Thyroid gland (tissue), 4 donors: ENCODE results near the gene NAE1. TPM values are rescaled to one million over a fixed set of nuclear protein-coding genes. Genes with fewer than 3 reads are reported as not detected.

Experiments used
- DNase-seq, 2 donors: peaks; one replicate each; pipeline ENCODE4 v3.0.0-alpha.2; 2019
- H3K27ac ChIP-seq, 3 donors: fragments of 200-600 bp; sonication (generic); 1 replicate in 2 of 3; 2 replicates in 1 of 3; pipeline ENCODE4 v1.5.1; 2016 to 2019; ENCODE audit warnings: mild to moderate bottlenecking in 1 of 3, moderate library complexity in 1 of 3
- H3K27me3 ChIP-seq: fragments of 200-600 bp; sonication (generic); one replicate; pipeline ENCODE4 v1.5.1; 2019
- H3K36me3 ChIP-seq, 2 donors: fragments of 200-600 bp; sonication (generic); one replicate each; pipeline ENCODE4 v1.5.1; 2016 to 2019
- H3K4me1 ChIP-seq, 2 donors: fragments of 200-600 bp; sonication (generic); one replicate each; pipeline ENCODE4 v1.5.1; 2017 to 2019
- H3K4me3 ChIP-seq, 3 donors: fragments of 200-600 bp; sonication (generic); replicated peaks in 1 of 3; 1 replicate in 2 of 3; 2 replicates in 1 of 3; pipeline ENCODE4 v1.5.1; 2016; ENCODE audit warnings: mild to moderate bottlenecking in 1 of 3
- H3K9me3 ChIP-seq: fragments of 200-600 bp; sonication (generic); one replicate; pipeline ENCODE4 v1.5.1; 2017
- CTCF ChIP-seq, 6 experiments: fragments of 200-600 bp in 3 of 6; fragments of 450-650 bp in 3 of 6; sonication (generic) in 3 of 6; IDR thresholded peaks; one replicate each; pipeline ENCODE4 v1.5.1; 2016 to 2019; ENCODE audit warnings: antibody characterized with exemption in 6 of 6, mild to moderate bottlenecking in 2 of 6, inconsistent platforms in 1 of 6, moderate library complexity in 1 of 6
- POLR2A ChIP-seq, 2 donors: fragments of 450-650 bp; IDR thresholded peaks; one replicate each; pipeline ENCODE4 v1.6.1; 2017; ENCODE audit warnings: antibody characterized with exemption in 2 of 2, mild to moderate bottlenecking in 2 of 2, moderate library complexity in 1 of 2
- WGBS, 2 donors: methylation state at CpG; one replicate each; pipeline ENCODE4 v1.1.5; 2017; 5-methylcytosine and 5-hydroxymethylcytosine counted together
- intact Hi-C: fragments of 100-400 bp; cut with DNase I; formaldehyde crosslinking; loops from one replicate; pipeline ENCODE4 v1.15.1; 2023
- total RNA-seq, 4 donors: library from RNA; depleted of rRNA; stranded (reverse); fragments of >200 nt; gene quantifications; one replicate each; pipeline ENCODE4 v1.2.3, GENCODE V29; 2016

The NAE1 gene
- total RNA-seq, 4 donors from 2014 or later, result 51.0 to 75.0 (median 61.2) TPM

- Histone ChIP-seq H3K27ac (no peak overlapping the region), H3K27me3 (no peaks in the 10 kb centered on the region), H3K4me1 (peaks cover 2 to 3% of the 10 kb centered on the region in 2 donors), H3K9me3 (no peaks in the 10 kb centered on the region), H3K4me3 (no peak overlapping the region), H3K36me3 (no peaks in the 10 kb centered on the region)
- TF ChIP-seq POLR2A (IDR thresholded peaks at IDR 0.05), result no peak
- no peak for TF ChIP-seq CTCF (IDR thresholded peaks at IDR 0.05)
- DNase-seq, result no peak
- intact Hi-C loops, result loop anchor here (5.0 kb wide), 1 partner anchor 33 kb away; no protein-coding TSS in a partner anchor
- 84 to 91% methylated on average over 5 of the region's 5 CpGs for WGBS, 2 donors
These were observed 4.0 kb upstream of the NAE1 start for GRCh38 chr16:66834746-66835145.

- no peak for DNase-seq
- TF ChIP-seq POLR2A (IDR thresholded peaks at IDR 0.05) (no peak), CTCF (IDR thresholded peaks at IDR 0.05) (no peak)
- Histone ChIP-seq H3K9me3 (no peaks in the 10 kb centered on the region), H3K4me3 (no peak overlapping the region), H3K36me3 (no peaks in the 10 kb centered on the region), H3K27ac (no peak overlapping the region), H3K27me3 (no peaks in the 10 kb centered on the region), H3K4me1 (peaks cover 9 to 15% of the 10 kb centered on the region in 2 donors)
- intact Hi-C loops, result loop anchor here (5.0 kb wide), 1 partner anchor 35 kb away; no protein-coding TSS in a partner anchor
- 79 to 84% methylated on average over 7 of the region's 7 CpGs for WGBS, 2 donors
These were observed 2.0 kb upstream of the NAE1 start for GRCh38 chr16:66832661-66833305.

- DNase-seq, result no peak
- TF ChIP-seq POLR2A (IDR thresholded peaks at IDR 0.05) (no peak), CTCF (IDR thresholded peaks at IDR 0.05) (no peak)
- no peaks in the 10 kb centered on the region for H3K36me3 ChIP-seq
- WGBS, 2 donors, result 81 to 84% methylated on average over 3 of the region's 3 CpGs
- no peaks in the 10 kb centered on the region for H3K27me3 ChIP-seq
- H3K4me3 ChIP-seq, result no peak overlapping the region
- H3K9me3 ChIP-seq, result no peaks in the 10 kb centered on the region
- intact Hi-C loops, result loop anchor here (5.0 kb wide), 1 partner anchor 35 kb away; no protein-coding TSS in a partner anchor
- H3K27ac ChIP-seq, result no peak overlapping the region
- H3K4me1 ChIP-seq, result peaks cover 9 to 15% of the 10 kb centered on the region in 2 donors
These were observed 1.4 kb upstream of the NAE1 start for GRCh38 chr16:66832190-66832589.

- no peak overlapping the region for H3K27ac ChIP-seq
- H3K9me3 ChIP-seq, result no peaks in the 10 kb centered on the region
- H3K4me3 ChIP-seq, result no peak overlapping the region
- intact Hi-C loops, result no loop called here
- no peaks in the 10 kb centered on the region for H3K27me3 ChIP-seq
- H3K4me1 ChIP-seq, result peaks cover 0 to 5% of the 10 kb centered on the region in 2 donors
- 96% methylated on average over 4 of the region's 4 CpGs for whole genome bisulfite sequencing, 2 donors
- TF ChIP-seq CTCF (IDR thresholded peaks at IDR 0.05) (no peak), POLR2A (IDR thresholded peaks at IDR 0.05) (no peak)
- DNase-seq, result no peak
- peaks cover 30 to 31% of the 10 kb centered on the region in 2 donors for H3K36me3 ChIP-seq
These were observed 6.8 kb downstream of the NAE1 start for GRCh38 chr16:66824006-66824405.

- H3K27ac ChIP-seq, result no peak overlapping the region
- H3K27me3 ChIP-seq, result no peaks in the 10 kb centered on the region
- TF ChIP-seq POLR2A (IDR thresholded peaks at IDR 0.05), result no peak
- no peak for TF ChIP-seq CTCF (IDR thresholded peaks at IDR 0.05)
- intact Hi-C loops, result no loop called here
- H3K4me1 ChIP-seq, result no peaks in the 10 kb centered on the region
- H3K9me3 ChIP-seq, result no peaks in the 10 kb centered on the region
- WGBS, 2 donors, result 96 to 98% methylated on average over 2 of the region's 2 CpGs
- H3K4me3 ChIP-seq, result no peak overlapping the region
- H3K36me3 ChIP-seq, result peaks cover 52 to 57% of the 10 kb centered on the region in 2 donors
- no peak for DNase-seq
These were observed 16.0 kb downstream of the NAE1 start for GRCh38 chr16:66814734-66815133.
